Measurements from ENCODE around the gene SATB2.

SATB2 gene

DNA sequence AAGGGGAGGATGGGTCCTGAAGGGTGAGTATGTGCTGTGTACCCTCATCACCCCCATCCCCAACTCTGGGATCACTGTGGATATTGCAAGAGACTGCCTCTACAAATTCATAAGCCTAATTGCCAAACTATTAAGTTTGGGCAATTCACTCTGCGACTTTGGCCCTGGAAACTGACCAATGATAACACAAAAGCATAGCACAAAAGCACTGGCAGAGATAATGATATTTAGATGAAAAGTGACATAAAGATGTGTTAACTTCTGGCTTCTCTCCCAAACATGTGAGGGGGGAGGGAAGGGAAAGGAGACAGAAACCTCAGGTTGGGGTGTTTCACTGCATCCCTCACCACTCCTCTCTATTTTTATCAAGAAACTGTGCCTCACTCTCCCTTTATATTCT lies 150.3 kb downstream of the SATB2 start:
- no peak overlapping the region for H3K4me3 ChIP-seq (replicated peaks in 1 of 2; ENCODE audit: low read depth in 2 of 2, low read length in 2 of 2)
- peak in 1 of 2 donors; percentile 10 for DNase-seq (ENCODE audit: low read depth in 2 of 2)
- TF ChIP-seq, protein P1, sequence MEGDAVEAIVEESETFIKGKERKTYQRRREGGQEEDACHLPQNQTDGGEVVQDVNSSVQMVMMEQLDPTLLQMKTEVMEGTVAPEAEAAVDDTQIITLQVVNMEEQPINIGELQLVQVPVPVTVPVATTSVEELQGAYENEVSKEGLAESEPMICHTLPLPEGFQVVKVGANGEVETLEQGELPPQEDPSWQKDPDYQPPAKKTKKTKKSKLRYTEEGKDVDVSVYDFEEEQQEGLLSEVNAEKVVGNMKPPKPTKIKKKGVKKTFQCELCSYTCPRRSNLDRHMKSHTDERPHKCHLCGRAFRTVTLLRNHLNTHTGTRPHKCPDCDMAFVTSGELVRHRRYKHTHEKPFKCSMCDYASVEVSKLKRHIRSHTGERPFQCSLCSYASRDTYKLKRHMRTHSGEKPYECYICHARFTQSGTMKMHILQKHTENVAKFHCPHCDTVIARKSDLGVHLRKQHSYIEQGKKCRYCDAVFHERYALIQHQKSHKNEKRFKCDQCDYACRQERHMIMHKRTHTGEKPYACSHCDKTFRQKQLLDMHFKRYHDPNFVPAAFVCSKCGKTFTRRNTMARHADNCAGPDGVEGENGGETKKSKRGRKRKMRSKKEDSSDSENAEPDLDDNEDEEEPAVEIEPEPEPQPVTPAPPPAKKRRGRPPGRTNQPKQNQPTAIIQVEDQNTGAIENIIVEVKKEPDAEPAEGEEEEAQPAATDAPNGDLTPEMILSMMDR (IDR thresholded peaks at IDR 0.05; ENCODE audit: low read depth, low read length) = no peak

DNA sequence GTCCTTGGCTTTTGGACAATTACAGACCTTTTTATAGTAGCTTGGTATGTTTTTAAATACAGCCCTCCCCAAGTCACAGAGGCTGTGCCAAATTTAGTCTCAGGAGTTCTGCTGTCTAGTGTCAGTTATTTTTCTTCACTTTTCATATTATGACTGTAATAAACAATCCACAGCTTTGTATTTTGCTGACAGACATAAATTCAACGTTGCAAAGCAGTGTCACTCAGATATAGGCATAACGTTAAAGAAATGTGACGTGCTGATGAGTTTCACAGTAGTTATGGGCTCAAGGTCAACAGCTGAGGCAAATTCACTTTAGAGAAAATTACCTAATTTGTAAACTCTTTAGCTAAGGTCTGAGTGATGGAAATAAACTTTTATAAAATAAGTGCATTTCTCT lies 151.6 kb downstream of the SATB2 start:
- no peak for DNase-seq (ENCODE audit: low read depth in 2 of 2)
- H3K4me3 ChIP-seq (replicated peaks in 1 of 2; ENCODE audit: low read depth in 2 of 2, low read length in 2 of 2) = no peak overlapping the region
- TF ChIP-seq, protein P1 (IDR thresholded peaks at IDR 0.05; ENCODE audit: low read depth, low read length) = no peak

DNA sequence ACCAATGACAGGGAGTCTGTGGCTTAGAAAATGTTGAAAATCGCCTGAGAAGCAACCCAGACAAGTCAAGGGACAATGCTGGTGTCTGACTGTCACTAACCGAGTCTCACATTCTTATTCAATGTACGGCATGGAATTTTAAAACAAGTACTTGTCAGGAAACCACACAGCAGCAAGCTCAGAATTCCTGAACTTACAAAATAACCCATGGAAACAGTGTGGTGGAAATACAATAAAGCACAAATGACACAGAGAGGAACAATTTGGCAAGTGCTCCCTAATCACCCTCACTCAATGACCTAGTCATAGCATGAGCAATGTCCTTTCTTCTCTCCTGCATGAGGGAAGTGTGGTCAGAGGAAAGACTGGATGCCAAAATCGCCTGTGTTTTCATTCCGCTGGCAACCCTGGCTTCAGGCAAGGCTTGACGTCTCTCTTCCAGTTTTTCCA lies 154.0 kb downstream of the SATB2 start:
- no peak overlapping the region for H3K4me3 ChIP-seq (replicated peaks in 1 of 2; ENCODE audit: low read depth in 2 of 2, low read length in 2 of 2)
- TF ChIP-seq, protein P1 (IDR thresholded peaks at IDR 0.05; ENCODE audit: low read depth, low read length) = no peak
- DNase-seq (ENCODE audit: low read depth in 2 of 2) = peak; percentile 82 to 98

DNA sequence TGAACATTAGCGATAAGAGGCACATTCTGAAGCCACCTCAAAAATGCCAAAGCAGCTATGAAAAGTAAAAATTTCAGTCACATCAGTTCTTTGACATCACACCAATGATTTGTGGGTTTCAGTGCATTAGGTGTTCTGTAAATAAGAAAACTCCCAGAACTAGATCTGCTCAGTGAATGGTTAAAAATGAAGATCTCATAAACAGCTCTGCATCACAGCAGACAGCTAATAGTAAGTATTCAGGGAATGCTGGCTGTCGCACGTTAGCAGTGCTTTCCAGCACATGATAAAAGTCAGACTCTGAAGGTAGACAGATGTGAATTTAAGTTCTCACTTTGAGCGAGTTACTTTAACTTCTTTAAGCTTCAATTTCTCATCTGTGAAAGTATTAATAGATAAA lies 154.9 kb downstream of the SATB2 start:
- TF ChIP-seq, protein P1 (IDR thresholded peaks at IDR 0.05; ENCODE audit: low read depth, low read length) = no peak
- peak; percentile 23 to 64 for DNase-seq (ENCODE audit: low read depth in 2 of 2)
- no peak overlapping the region for H3K4me3 ChIP-seq (replicated peaks in 1 of 2; ENCODE audit: low read depth in 2 of 2, low read length in 2 of 2)

DNA sequence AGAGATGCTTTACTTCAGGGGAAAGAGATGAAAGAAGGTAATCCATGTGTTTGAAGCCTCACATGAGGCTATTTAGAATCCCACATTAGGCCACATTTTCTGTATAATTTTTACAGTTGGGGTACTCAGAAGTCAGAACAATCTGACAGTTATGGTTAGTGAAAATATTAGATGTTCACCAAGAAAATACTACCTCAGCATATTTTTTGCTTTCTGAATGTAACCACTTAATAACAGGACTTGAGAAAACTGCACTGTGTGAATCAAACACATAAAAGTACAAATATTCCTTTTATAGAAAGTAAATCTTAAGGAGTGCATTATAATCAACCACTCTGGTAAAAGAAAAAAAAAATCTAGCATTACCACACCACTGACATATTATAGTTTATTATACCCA lies 169.3 kb downstream of the SATB2 start:
- no peak overlapping the region for H3K4me3 ChIP-seq (replicated peaks in 1 of 2; ENCODE audit: low read depth in 2 of 2, low read length in 2 of 2)
- no peak for DNase-seq (ENCODE audit: low read depth in 2 of 2)
- TF ChIP-seq, protein P1 (IDR thresholded peaks at IDR 0.05; ENCODE audit: low read depth, low read length) = no peak

DNA sequence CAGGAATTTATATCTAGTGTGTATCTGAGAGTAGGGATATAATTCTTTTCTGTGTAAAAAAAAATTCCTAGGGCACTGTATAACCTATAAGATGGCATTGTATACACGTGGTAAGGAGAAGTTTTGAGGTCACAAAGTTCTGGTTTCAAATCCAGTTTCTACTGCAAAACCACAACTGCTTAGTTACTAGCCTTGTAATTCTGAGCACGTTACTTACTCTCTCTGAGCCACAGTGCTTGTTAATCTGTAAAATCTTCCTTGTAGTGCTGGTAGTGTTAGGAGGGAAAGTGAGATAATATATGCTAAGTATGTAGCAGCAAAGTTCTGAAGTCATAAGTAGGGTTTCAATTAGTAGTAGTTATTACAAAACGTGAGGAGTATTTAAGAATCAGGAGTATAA lies 175.4 kb downstream of the SATB2 start:
- DNase-seq (ENCODE audit: low read depth in 2 of 2) = no peak
- TF ChIP-seq, protein P1 (IDR thresholded peaks at IDR 0.05; ENCODE audit: low read depth, low read length) = no peak
- H3K4me3 ChIP-seq (replicated peaks in 1 of 2; ENCODE audit: low read depth in 2 of 2, low read length in 2 of 2) = no peak overlapping the region

DNA sequence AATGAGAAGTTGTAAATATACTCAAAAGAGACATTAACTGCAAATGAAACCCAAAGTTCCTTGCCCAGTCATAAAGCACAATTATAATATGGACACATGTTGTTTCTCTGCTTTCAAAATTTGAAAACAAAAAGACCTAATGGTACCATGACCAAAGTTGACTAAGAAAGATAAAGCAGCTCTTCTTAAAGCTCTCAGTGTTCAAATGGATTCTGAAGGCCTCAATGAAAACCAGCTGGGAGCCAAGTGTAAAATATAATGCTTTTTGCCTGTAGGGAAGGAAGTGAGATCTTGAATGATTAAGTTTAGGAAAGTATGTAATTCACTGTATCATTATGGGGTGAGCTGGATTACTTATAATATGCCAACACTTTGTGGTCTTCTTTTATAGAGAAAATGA lies 178.6 kb downstream of the SATB2 start:
- no peak for DNase-seq (ENCODE audit: low read depth in 2 of 2)
- TF ChIP-seq, protein P1 (IDR thresholded peaks at IDR 0.05; ENCODE audit: low read depth, low read length) = no peak
- no peak overlapping the region for H3K4me3 ChIP-seq (replicated peaks in 1 of 2; ENCODE audit: low read depth in 2 of 2, low read length in 2 of 2)
